HEK293 (cell line): Measurements from ENCODE around the gene CLDN7.

Source experiments
- CTCF ChIA-PET: fragments of 350-600 bp; formaldehyde crosslinking; extraction: SDS; loops from one replicate; lab custom pipeline; 2021; ENCODE audit warnings: antibody characterized with exemption; lab: Yijun Ruan, JAX
- POLR2A ChIA-PET: fragments of 300-600 bp; formaldehyde crosslinking; extraction: SDS; loops from one replicate; lab custom pipeline; 2020; ENCODE audit warnings: antibody characterized with exemption, inconsistent platforms; lab: Yijun Ruan, JAX
- H3K27ac ChIP-seq: fragments of 200-500 bp; sonication (Bioruptor generic); 2 replicates; pipeline ENCODE4 v1.5.1; 2014; ENCODE audit warnings: low read depth, low read length, control low read depth, inconsistent platforms; ENCODE audit errors: extremely low read depth
- H3K36me3 ChIP-seq, 2 experiments: fragments of 200-500 bp in 1 of 2; sonication (Bioruptor generic) in 1 of 2; 1 replicate in 1 of 2; 2 replicates in 1 of 2; pipeline ENCODE4 v1.5.1; 2014 to 2017; ENCODE audit warnings: inconsistent platforms in 2 of 2, low read length in 2 of 2; ENCODE audit not compliant: control insufficient read depth in 2 of 2, insufficient read depth in 1 of 2
- H3K4me1 ChIP-seq: fragments of 200-500 bp; sonication (Bioruptor generic); 2 replicates; pipeline ENCODE4 v1.5.1; 2014; ENCODE audit warnings: mild to moderate bottlenecking, low read length, inconsistent platforms; ENCODE audit not compliant: control insufficient read depth, insufficient read depth
- H3K4me3 ChIP-seq: 2 replicates; pipeline ENCODE4 v1.5.1; 2011; ENCODE audit warnings: low read depth, mild to moderate bottlenecking, control low read depth, low read length, moderate library complexity
- H3K9me3 ChIP-seq: fragments of 200-500 bp; sonication (Bioruptor generic); 2 replicates; pipeline ENCODE4 v1.5.1; 2014; ENCODE audit warnings: low read depth, low read length, inconsistent platforms; ENCODE audit not compliant: control insufficient read depth, insufficient read depth
- KLF10 ChIP-seq: fragments of 450-650 bp; IDR thresholded peaks from 2 replicates; pipeline ENCODE4 v1.5.1; 2018; ENCODE audit warnings: missing biosample characterization, mild to moderate bottlenecking, missing genetic modification characterization
- KLF8 ChIP-seq: fragments of 450-650 bp; formaldehyde crosslinking; IDR thresholded peaks from 2 replicates; pipeline ENCODE4 v1.5.1; 2016; ENCODE audit warnings: missing biosample characterization, missing genetic modification characterization
- SCRT2 ChIP-seq: fragments of 450-650 bp; formaldehyde crosslinking; IDR thresholded peaks from 2 replicates; pipeline ENCODE4 v1.5.1; 2016; ENCODE audit warnings: missing biosample characterization, missing genetic modification characterization
- ZBTB7A ChIP-seq: fragments of 450-650 bp; formaldehyde crosslinking; IDR thresholded peaks from 2 replicates; pipeline ENCODE4 v1.5.1; 2016; ENCODE audit warnings: low read depth, missing biosample characterization, missing genetic modification characterization
- ZFP69B ChIP-seq: fragments of 450-650 bp; formaldehyde crosslinking; IDR thresholded peaks from 2 replicates; pipeline ENCODE4 v1.5.1; 2016; ENCODE audit warnings: missing biosample characterization, missing genetic modification characterization
- ZNF23 ChIP-seq: fragments of 450-650 bp; formaldehyde crosslinking; IDR thresholded peaks from 2 replicates; pipeline ENCODE4 v1.5.1; 2016; ENCODE audit warnings: missing biosample characterization, missing genetic modification characterization, borderline replicate concordance
- ZNF248 ChIP-seq: fragments of 450-650 bp; formaldehyde crosslinking; IDR thresholded peaks from 2 replicates; pipeline ENCODE4 v1.5.1; 2017; ENCODE audit warnings: missing biosample characterization, missing genetic modification characterization
- ZNF266 ChIP-seq: fragments of 450-650 bp; formaldehyde crosslinking; IDR thresholded peaks from 2 replicates; pipeline ENCODE4 v1.5.1; 2016; ENCODE audit warnings: missing biosample characterization, missing genetic modification characterization, low read depth
- ZNF350 ChIP-seq: fragments of 450-650 bp; formaldehyde crosslinking; IDR thresholded peaks from 2 replicates; pipeline ENCODE4 v1.5.0; 2017; ENCODE audit warnings: missing biosample characterization, mild to moderate bottlenecking, missing genetic modification characterization
- ZNF366 ChIP-seq: fragments of 450-650 bp; formaldehyde crosslinking; conservative IDR thresholded peaks from 2 replicates; pipeline ENCODE4 v1.5.1; 2016; ENCODE audit warnings: missing biosample characterization, missing genetic modification characterization
- ZNF394 ChIP-seq: fragments of 450-650 bp; formaldehyde crosslinking; IDR thresholded peaks from 2 replicates; pipeline ENCODE4 v1.5.1; 2016; ENCODE audit warnings: missing biosample characterization, missing genetic modification characterization, mild to moderate bottlenecking, moderate library complexity, borderline replicate concordance
- ZNF416 ChIP-seq: fragments of 450-650 bp; formaldehyde crosslinking; IDR thresholded peaks from 2 replicates; pipeline ENCODE4 v1.5.1; 2016; ENCODE audit warnings: missing biosample characterization, missing genetic modification characterization
- ZNF501 ChIP-seq: fragments of 450-650 bp; formaldehyde crosslinking; IDR thresholded peaks from 2 replicates; pipeline ENCODE4 v1.5.1; 2016; ENCODE audit warnings: missing biosample characterization, missing genetic modification characterization
- ZNF514 ChIP-seq: fragments of 450-650 bp; formaldehyde crosslinking; IDR thresholded peaks from 2 replicates; pipeline ENCODE4 v1.5.1; 2016; ENCODE audit warnings: missing biosample characterization, missing genetic modification characterization
- ZNF549 ChIP-seq: fragments of 450-650 bp; IDR thresholded peaks from 2 replicates; pipeline ENCODE4 v1.5.1; 2018; ENCODE audit warnings: missing biosample characterization, missing genetic modification characterization, mild to moderate bottlenecking, inconsistent platforms, moderate library complexity
- ZNF596 ChIP-seq: fragments of 450-650 bp; IDR thresholded peaks from 2 replicates; pipeline ENCODE4 v1.5.0; 2018; ENCODE audit warnings: missing biosample characterization, mild to moderate bottlenecking, missing genetic modification characterization, moderate library complexity
- ZNF747 ChIP-seq: fragments of 450-650 bp; formaldehyde crosslinking; IDR thresholded peaks from 2 replicates; pipeline ENCODE4 v1.5.1; 2016; ENCODE audit warnings: missing biosample characterization, missing genetic modification characterization
- ZSCAN16 ChIP-seq: fragments of 450-650 bp; formaldehyde crosslinking; IDR thresholded peaks from 2 replicates; pipeline ENCODE4 v1.5.1; 2016; ENCODE audit warnings: missing biosample characterization, missing genetic modification characterization
- TF ChIP-seq, protein P1 (sequence below): fragments of 450-650 bp; formaldehyde crosslinking; IDR thresholded peaks from 2 replicates; pipeline ENCODE4 v1.5.1; 2017; ENCODE audit warnings: missing biosample characterization, missing genetic modification characterization
- TF ChIP-seq, protein P2 (sequence below): fragments of 450-650 bp; formaldehyde crosslinking; IDR thresholded peaks from 2 replicates; pipeline ENCODE4 v1.5.0; 2017; ENCODE audit warnings: missing biosample characterization, missing genetic modification characterization, borderline replicate concordance
- TF ChIP-seq, protein P3 (sequence below): fragments of 450-650 bp; formaldehyde crosslinking; conservative IDR thresholded peaks from 2 replicates; pipeline ENCODE4 v1.5.1; 2016; ENCODE audit warnings: low read depth, missing biosample characterization, missing genetic modification characterization
- TF ChIP-seq, protein P4 (sequence below): fragments of 450-650 bp; formaldehyde crosslinking; IDR thresholded peaks from 2 replicates; pipeline ENCODE4 v1.5.1; 2016; ENCODE audit warnings: missing biosample characterization, missing genetic modification characterization, borderline replicate concordance

Gene CLDN7

DNA sequence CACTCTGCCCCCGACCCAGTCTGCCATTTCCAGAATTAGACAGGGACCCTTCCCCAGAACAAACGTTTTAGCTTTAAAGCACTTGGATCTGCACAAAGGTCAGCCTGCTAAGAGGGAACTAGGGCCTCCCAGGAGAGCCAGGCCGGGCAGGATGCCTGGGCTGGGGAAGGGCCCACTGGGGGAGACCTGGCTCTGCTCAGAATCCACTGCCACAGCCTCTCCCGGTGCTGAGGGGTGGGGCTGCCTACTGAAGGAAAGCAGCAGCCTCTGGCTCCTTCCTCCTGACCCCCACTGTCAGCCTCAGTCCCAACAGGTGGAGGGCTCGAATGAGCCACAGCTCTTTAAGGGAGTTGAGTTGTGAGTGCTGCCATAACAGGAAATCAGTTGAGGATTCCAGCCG is 30.5 kb upstream of the CLDN7 start:
- Histone ChIP-seq H3K9me3 (no peaks in the 10 kb centered on the region), H3K4me1 (peaks cover 6% of the 10 kb centered on the region; the same call in 1 of the 2 replicates), H3K27ac (no peak overlapping the region), H3K36me3 (no peaks in the 10 kb centered on the region), H3K4me3 (no peak overlapping the region)
- POLR2A ChIA-PET: interaction anchor here (1.1 to 2.3 kb wide), 4 partner anchors 12 to 72 kb away, joined by 3 to 6 read pairs (median 4); partner anchors contain the start of genes CTDNEP1, GABARAP and SLC2A4
- CTCF ChIA-PET: interaction anchor here (0.9 to 3.8 kb wide), 3 partner anchors 12 to 247 kb away, joined by 8 to 33 read pairs (median 13); partner anchors contain the start of gene SLC2A4
- TF ChIP-seq ZSCAN16 (tag by site-specific recombination) (no peak), ZNF366 (tag by site-specific recombination) (no peak), SCRT2 (tag by site-specific recombination) (peak; percentile 47; the same call in 1 of the 2 replicates), KLF10 (tag by site-specific recombination) (no peak)

DNA sequence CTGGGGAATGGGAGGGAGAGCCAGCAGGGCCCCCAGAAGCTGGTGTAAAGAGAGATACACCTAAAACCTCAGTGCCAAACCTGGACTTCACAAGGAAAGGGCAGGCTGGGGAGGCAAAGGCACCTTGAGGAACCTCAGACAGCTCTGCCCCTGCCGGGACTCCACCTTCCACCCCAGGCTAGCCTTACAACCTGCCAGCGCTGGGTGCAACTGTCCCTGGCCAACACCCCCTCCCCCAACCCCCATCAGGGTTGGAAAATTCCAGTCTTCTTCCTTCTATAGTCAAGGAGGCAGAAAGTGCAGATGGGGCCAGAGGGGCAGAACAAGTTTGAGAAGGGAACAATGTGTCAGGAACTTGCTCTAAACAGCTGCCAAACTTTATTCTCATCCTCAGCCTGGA is 29.9 kb upstream of the CLDN7 start:
- no peaks in the 10 kb centered on the region for H3K36me3 ChIP-seq
- TF ChIP-seq, protein P1, sequence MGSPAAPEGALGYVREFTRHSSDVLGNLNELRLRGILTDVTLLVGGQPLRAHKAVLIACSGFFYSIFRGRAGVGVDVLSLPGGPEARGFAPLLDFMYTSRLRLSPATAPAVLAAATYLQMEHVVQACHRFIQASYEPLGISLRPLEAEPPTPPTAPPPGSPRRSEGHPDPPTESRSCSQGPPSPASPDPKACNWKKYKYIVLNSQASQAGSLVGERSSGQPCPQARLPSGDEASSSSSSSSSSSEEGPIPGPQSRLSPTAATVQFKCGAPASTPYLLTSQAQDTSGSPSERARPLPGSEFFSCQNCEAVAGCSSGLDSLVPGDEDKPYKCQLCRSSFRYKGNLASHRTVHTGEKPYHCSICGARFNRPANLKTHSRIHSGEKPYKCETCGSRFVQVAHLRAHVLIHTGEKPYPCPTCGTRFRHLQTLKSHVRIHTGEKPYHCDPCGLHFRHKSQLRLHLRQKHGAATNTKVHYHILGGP (tag by site-specific recombination): no peak
- TF ChIP-seq KLF8 (tag by site-specific recombination): no peak
- TF ChIP-seq ZNF416 (tag by site-specific recombination): no peak
- TF ChIP-seq, protein P2, sequence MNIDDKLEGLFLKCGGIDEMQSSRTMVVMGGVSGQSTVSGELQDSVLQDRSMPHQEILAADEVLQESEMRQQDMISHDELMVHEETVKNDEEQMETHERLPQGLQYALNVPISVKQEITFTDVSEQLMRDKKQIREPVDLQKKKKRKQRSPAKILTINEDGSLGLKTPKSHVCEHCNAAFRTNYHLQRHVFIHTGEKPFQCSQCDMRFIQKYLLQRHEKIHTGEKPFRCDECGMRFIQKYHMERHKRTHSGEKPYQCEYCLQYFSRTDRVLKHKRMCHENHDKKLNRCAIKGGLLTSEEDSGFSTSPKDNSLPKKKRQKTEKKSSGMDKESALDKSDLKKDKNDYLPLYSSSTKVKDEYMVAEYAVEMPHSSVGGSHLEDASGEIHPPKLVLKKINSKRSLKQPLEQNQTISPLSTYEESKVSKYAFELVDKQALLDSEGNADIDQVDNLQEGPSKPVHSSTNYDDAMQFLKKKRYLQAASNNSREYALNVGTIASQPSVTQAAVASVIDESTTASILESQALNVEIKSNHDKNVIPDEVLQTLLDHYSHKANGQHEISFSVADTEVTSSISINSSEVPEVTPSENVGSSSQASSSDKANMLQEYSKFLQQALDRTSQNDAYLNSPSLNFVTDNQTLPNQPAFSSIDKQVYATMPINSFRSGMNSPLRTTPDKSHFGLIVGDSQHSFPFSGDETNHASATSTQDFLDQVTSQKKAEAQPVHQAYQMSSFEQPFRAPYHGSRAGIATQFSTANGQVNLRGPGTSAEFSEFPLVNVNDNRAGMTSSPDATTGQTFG: no peak
- TF ChIP-seq ZNF596 (tag by site-specific recombination): no peak
- TF ChIP-seq ZFP69B (tag by site-specific recombination): no peak
- no peak for TF ChIP-seq ZBTB7A (tag by site-specific recombination)
- TF ChIP-seq ZNF266: no peak
- no peak for TF ChIP-seq ZNF514 (tag by site-specific recombination)
- no peak for TF ChIP-seq ZNF248 (tag by site-specific recombination)
- TF ChIP-seq ZNF747 (tag by site-specific recombination): no peak
- TF ChIP-seq ZNF350 (tag by site-specific recombination): no peak
- no peak for TF ChIP-seq ZNF549 (tag by site-specific recombination)
- H3K27ac ChIP-seq: no peak overlapping the region
- H3K4me3 ChIP-seq: no peak overlapping the region
- no peaks in the 10 kb centered on the region for H3K9me3 ChIP-seq
- ChIA-PET POLR2A (interaction anchor here (1.1 to 2.3 kb wide), 3 partner anchors 11 to 71 kb away, joined by 3 to 6 read pairs (median 5); partner anchors contain the start of genes CTDNEP1 and SLC2A4), CTCF (interaction anchor here (1.1 to 3.8 kb wide), 3 partner anchors 11 to 246 kb away, joined by 3 to 33 read pairs (median 13); partner anchors contain the start of gene SLC2A4)
- peaks cover 6% of the 10 kb centered on the region; the same call in 1 of the 2 replicates for H3K4me1 ChIP-seq

DNA sequence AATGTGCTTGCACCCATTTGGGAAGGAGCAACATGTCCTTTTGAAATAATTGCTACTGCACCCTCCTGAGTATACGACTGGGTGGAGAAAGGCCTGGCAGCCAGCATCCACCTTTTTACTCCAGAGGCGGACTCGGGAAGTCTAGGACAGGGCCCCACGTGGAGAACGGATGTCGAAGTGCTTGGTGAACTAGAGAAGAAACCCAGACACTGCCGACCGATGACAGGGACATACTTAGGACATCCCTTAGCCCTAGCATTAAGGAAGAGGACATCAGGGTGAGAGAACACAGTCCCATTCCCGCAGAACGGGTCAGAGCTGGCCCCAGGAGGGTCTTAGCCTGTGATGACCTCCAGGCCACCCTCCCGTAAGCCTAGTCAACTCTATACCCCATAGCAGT is 28.4 kb upstream of the CLDN7 start:
- Histone ChIP-seq H3K27ac (no peak overlapping the region), H3K36me3 (no peaks in the 10 kb centered on the region), H3K4me3 (no peak overlapping the region), H3K9me3 (no peaks in the 10 kb centered on the region), H3K4me1 (peaks cover 3% of the 10 kb centered on the region; the same call in 1 of the 2 replicates)
- POLR2A ChIA-PET: interaction anchor here (0.5 to 2.0 kb wide), 3 partner anchors 9 to 70 kb away, joined by 4 to 5 read pairs (median 5); partner anchors contain the start of gene SLC2A4
- CTCF ChIA-PET: interaction anchor here (1.0 to 3.8 kb wide), 3 partner anchors 10 to 245 kb away, joined by 4 to 33 read pairs (median 13); partner anchors contain the start of gene SLC2A4
- TF ChIP-seq ZNF501 (tag by site-specific recombination) (no peak), ZNF23 (tag by site-specific recombination) (no peak), ZNF394 (tag by site-specific recombination) (no peak)
- TF ChIP-seq, protein P3, sequence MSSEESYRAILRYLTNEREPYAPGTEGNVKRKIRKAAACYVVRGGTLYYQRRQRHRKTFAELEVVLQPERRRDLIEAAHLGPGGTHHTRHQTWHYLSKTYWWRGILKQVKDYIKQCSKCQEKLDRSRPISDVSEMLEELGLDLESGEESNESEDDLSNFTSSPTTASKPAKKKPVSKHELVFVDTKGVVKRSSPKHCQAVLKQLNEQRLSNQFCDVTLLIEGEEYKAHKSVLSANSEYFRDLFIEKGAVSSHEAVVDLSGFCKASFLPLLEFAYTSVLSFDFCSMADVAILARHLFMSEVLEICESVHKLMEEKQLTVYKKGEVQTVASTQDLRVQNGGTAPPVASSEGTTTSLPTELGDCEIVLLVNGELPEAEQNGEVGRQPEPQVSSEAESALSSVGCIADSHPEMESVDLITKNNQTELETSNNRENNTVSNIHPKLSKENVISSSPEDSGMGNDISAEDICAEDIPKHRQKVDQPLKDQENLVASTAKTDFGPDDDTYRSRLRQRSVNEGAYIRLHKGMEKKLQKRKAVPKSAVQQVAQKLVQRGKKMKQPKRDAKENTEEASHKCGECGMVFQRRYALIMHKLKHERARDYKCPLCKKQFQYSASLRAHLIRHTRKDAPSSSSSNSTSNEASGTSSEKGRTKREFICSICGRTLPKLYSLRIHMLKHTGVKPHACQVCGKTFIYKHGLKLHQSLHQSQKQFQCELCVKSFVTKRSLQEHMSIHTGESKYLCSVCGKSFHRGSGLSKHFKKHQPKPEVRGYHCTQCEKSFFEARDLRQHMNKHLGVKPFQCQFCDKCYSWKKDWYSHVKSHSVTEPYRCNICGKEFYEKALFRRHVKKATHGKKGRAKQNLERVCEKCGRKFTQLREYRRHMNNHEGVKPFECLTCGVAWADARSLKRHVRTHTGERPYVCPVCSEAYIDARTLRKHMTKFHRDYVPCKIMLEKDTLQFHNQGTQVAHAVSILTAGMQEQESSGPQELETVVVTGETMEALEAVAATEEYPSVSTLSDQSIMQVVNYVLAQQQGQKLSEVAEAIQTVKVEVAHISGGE (tag by site-specific recombination): no peak
- TF ChIP-seq, protein P4, sequence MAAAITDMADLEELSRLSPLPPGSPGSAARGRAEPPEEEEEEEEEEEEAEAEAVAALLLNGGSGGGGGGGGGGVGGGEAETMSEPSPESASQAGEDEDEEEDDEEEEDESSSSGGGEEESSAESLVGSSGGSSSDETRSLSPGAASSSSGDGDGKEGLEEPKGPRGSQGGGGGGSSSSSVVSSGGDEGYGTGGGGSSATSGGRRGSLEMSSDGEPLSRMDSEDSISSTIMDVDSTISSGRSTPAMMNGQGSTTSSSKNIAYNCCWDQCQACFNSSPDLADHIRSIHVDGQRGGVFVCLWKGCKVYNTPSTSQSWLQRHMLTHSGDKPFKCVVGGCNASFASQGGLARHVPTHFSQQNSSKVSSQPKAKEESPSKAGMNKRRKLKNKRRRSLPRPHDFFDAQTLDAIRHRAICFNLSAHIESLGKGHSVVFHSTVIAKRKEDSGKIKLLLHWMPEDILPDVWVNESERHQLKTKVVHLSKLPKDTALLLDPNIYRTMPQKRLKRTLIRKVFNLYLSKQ (tag by site-specific recombination): no peak
